ENCODE measurements around the gene TNFAIP2.

The TNFAIP2 gene

GRCh38 chr14:103133210-103134140 is 10.2 kb downstream of the TNFAIP2 start:
- Histone ChIP-seq H3K4me1 (peaks cover 0 to 37% (median 0%) of the 10 kb centered on the region in 4 donors), H3K9me3 (no peaks in the 10 kb centered on the region), H3K27ac (no peak overlapping the region), H3K4me3 (no peak overlapping the region), H3K36me3 (peaks cover 0 to 38% (median 21%) of the 10 kb centered on the region in 3 donors), H3K27me3 (peaks cover 0 to 31% of the 10 kb centered on the region in 2 donors)
- no peak for DNase-seq
- intact Hi-C loops (cut with DNase I; ENCODE audit: low total_unique reads), result no loop called here
- TF ChIP-seq CTCF (IDR thresholded peaks at IDR 0.05), result no peak

- Histone ChIP-seq H3K27ac (no peak overlapping the region), H3K4me1 (peaks cover 0 to 38% (median 0%) of the 10 kb centered on the region in 4 donors), H3K27me3 (peaks cover 0 to 31% of the 10 kb centered on the region in 2 donors), H3K9me3 (no peaks in the 10 kb centered on the region), H3K36me3 (peaks cover 0 to 38% (median 21%) of the 10 kb centered on the region in 3 donors), H3K4me3 (no peak overlapping the region)
- DNase-seq, result no peak
- intact Hi-C loops (cut with DNase I; ENCODE audit: low total_unique reads), result no loop called here
- TF ChIP-seq CTCF (IDR thresholded peaks at IDR 0.05), result no peak
Observed at GRCh38 chr14:103134405-103134804, 11.1 kb downstream of the TNFAIP2 start.

- Histone ChIP-seq H3K4me1 (peaks cover 0 to 35% (median 0%) of the 10 kb centered on the region in 4 donors), H3K27ac (no peak overlapping the region), H3K36me3 (peaks cover 0 to 38% (median 21%) of the 10 kb centered on the region in 3 donors), H3K4me3 (no peak overlapping the region), H3K9me3 (no peaks in the 10 kb centered on the region), H3K27me3 (peaks cover 0 to 29% of the 10 kb centered on the region in 2 donors)
- no peak for TF ChIP-seq CTCF (IDR thresholded peaks at IDR 0.05)
- intact Hi-C loops (cut with DNase I; ENCODE audit: low total_unique reads), result no loop called here
- DNase-seq, result no peak
Observed at GRCh38 chr14:103134919-103135318, 11.7 kb downstream of the TNFAIP2 start.

- no peaks in the 10 kb centered on the region for H3K9me3 ChIP-seq
- peaks cover 0 to 30% of the 10 kb centered on the region in 2 donors for H3K27me3 ChIP-seq
- peaks cover 0 to 38% (median 16%) of the 10 kb centered on the region in 3 donors for H3K36me3 ChIP-seq
- intact Hi-C loops (cut with DNase I; ENCODE audit: low total_unique reads), result no loop called here
- no peak overlapping the region for H3K27ac ChIP-seq
- no peak for TF ChIP-seq CTCF (IDR thresholded peaks at IDR 0.05)
- no peak overlapping the region for H3K4me3 ChIP-seq
- peaks cover 0 to 28% (median 0%) of the 10 kb centered on the region in 4 donors for H3K4me1 ChIP-seq
- peak in 1 of 2 donors; percentile 58 for DNase-seq
Observed at GRCh38 chr14:103135333-103136260, 12.3 kb downstream of the TNFAIP2 start.

Data from tibial artery (tissue), 4 donors.